ENCODE measurements around the gene KLF3.

Gene KLF3

DNA sequence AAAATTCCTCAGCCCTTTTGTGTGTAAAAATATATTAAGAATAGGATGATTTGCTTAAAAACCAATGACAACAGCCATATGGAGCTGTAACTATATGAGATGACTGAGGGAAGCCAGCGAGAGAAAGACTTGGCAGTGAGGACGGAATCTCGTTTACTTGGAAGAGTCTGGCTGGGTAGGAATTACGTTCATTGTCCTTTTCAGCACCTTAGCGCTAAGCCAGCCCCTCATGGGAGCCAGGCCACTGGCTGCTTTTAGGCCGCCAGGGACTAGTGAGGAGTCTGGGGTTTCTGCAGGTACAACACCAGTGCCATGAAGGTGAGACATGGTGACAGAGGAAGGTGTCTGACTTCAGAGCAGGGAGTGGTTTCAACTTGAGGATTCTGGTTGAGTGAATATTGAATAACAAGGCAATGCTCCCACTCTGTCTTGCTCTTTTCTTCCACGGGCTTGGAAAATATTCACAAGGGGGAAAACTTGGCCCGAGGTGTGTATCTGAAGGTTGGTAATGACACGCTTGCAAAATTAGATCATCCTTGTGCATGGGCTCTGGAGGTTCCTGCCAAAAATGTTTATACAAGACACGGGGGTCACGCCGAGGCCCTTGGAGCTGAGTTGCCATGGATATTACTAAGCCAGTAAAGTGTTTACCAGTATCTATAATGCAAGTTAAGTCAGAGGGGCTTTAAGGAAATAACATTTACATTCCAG lies 17.4 kb downstream of the KLF3 start:
- no peak overlapping the region for H3K4me3 ChIP-seq (ENCODE audit: low read length)
- no peak for DNase-seq (ENCODE audit: low read depth)
- TF ChIP-seq, protein P1, sequence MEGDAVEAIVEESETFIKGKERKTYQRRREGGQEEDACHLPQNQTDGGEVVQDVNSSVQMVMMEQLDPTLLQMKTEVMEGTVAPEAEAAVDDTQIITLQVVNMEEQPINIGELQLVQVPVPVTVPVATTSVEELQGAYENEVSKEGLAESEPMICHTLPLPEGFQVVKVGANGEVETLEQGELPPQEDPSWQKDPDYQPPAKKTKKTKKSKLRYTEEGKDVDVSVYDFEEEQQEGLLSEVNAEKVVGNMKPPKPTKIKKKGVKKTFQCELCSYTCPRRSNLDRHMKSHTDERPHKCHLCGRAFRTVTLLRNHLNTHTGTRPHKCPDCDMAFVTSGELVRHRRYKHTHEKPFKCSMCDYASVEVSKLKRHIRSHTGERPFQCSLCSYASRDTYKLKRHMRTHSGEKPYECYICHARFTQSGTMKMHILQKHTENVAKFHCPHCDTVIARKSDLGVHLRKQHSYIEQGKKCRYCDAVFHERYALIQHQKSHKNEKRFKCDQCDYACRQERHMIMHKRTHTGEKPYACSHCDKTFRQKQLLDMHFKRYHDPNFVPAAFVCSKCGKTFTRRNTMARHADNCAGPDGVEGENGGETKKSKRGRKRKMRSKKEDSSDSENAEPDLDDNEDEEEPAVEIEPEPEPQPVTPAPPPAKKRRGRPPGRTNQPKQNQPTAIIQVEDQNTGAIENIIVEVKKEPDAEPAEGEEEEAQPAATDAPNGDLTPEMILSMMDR (conservative IDR thresholded peaks at IDR 0.05; ENCODE audit: low read depth, low read length) = no peak

DNA sequence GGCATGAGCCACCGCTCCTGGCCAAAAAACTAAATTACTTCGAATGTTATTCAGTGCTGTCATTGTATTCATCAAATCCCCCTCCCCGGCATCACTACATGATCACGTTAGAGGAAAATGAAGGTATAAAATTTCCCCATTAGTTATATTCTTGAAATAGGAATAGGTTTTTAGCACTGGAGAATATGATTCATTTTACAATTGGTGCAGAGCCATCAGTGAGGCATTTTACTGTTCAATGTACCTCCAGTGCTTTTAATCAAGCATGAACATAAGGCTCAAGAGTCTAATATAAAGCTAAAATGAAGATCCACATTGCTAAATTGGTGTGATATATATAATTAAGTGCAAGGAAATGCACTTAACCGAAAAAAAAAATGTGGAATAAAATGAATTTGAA lies 18.3 kb downstream of the KLF3 start:
- no peak overlapping the region for H3K4me3 ChIP-seq (ENCODE audit: low read length)
- TF ChIP-seq, protein P1 (conservative IDR thresholded peaks at IDR 0.05; ENCODE audit: low read depth, low read length) = no peak
- no peak for DNase-seq (ENCODE audit: low read depth)

DNA sequence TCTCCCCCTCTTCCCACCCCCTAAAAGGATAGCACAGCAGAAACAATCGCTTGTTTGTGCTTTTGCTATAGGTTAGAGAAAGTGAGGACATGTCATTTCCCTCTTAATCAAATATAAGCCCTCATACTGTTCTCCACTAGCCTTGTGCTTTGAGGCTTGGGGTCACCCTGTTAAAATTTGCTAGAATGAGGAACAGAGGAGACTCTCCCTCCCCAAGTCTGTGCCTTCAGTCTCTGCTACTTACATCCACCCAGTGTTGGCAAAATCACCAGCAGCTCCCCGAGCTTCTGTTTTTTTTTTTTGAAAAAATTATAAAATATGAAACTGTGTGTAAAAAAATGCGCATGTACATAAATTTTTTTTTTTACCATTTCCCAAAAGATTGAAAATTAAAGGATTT lies 19.3 kb downstream of the KLF3 start:
- no peak for DNase-seq (ENCODE audit: low read depth)
- no peak overlapping the region for H3K4me3 ChIP-seq (ENCODE audit: low read length)
- TF ChIP-seq, protein P1 (conservative IDR thresholded peaks at IDR 0.05; ENCODE audit: low read depth, low read length) = no peak

DNA sequence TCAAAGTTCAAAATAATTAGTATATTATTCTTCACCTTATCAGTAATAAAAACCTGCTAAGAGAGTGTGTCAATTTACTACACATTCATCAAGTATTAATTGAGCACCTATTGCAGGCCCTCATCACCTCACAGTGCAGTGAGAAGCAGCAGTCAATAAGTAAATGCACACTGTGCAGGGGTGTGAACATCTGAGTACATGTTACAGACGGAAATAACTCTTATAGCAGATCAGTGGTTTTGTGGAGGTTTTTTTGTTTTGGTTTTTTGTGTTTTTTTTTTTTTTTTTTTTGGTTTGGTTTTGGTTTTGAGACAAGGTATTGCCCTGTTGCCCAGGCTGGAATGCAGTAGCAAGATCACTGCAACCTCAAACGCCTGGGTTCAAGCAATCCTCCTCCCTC lies 20.3 kb downstream of the KLF3 start:
- no peak overlapping the region for H3K4me3 ChIP-seq (ENCODE audit: low read length)
- no peak for DNase-seq (ENCODE audit: low read depth)
- TF ChIP-seq, protein P1 (conservative IDR thresholded peaks at IDR 0.05; ENCODE audit: low read depth, low read length) = no peak

DNA sequence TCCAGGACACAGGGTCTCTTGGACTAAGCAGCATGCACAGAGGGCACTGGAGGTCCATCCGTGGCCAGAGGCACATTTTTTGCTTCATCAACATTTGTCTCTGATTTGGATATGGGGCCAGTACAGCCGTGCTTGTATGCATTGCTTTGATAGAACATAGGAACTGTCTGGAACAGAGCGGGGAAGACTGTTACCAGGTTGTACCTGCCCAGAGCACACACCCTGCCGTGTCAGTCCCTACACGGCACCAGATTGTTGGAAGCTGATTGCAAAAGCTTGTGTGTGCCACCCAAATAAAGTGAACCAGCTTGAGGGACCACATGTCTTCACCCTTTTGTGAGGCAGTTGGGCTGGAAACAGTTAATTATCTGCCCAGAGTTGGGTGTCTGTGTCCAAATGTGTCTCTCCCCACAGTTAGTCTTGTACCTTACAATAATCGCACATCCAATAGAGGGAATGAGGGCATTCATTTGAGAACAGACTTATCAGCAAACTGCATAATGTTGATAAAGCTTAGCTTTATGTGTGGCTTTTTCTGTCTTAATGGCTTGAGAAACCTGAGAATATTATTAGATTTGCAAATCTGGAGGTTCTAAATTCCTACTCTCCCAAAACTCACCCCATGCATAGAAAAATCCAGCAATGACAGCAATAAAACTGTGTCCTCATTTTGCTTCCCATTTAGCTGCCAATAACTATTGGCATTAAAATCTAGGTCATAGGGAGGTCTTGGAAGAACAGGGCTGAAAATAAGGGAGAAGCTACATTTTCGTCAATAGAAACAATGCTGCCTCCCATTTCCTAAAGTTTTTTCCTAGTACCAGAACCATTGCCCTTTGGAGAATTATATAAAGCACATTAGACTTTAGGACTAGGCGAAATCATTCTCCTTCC lies 21.2 kb downstream of the KLF3 start:
- DNase-seq (ENCODE audit: low read depth) = no peak
- no peak overlapping the region for H3K4me3 ChIP-seq (ENCODE audit: low read length)
- TF ChIP-seq, protein P1 (conservative IDR thresholded peaks at IDR 0.05; ENCODE audit: low read depth, low read length) = no peak

DNA sequence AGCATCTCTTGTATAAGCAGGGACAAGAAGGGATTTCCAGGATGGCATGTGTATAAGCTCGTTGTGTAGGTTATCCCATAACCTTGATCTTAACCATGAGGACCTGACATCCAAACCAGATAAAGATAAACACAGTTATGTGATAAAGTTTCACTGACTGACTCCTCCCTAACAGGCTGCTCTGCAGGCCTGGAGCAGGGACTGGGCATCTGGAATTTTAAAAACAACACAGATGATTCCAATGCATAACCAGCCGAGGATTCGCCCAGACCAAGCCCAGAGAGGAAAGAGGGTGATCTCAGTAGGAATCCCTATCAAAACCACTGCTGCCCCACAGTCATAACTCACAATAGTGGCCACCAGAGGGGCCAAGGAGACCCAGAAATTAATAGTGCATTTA lies 22.7 kb downstream of the KLF3 start:
- no peak for DNase-seq (ENCODE audit: low read depth)
- TF ChIP-seq, protein P1 (conservative IDR thresholded peaks at IDR 0.05; ENCODE audit: low read depth, low read length) = no peak
- H3K4me3 ChIP-seq (ENCODE audit: low read length) = no peak overlapping the region

Measured in retinal pigment epithelial cell (primary cell).